ENCODE data around the gene OR6Q1.
"Not testable (repeated sequence)": the region's sequence is repeated elsewhere in the genome, so short reads cannot be mapped to it uniquely, and the experiment has no call there.

GRCh38 chr11:57999523-57999922, 31.2 kb upstream of the OR6Q1 start:
- TF ChIP-seq CTCF (conservative IDR thresholded peaks at IDR 0.05; ENCODE audit: low read length); EZH2phosphoT487 (IDR thresholded peaks at IDR 0.05; ENCODE audit: borderline replicate concordance): not testable (repeated sequence)

Data from Loucy (cell line).